PFSK-1 (cell line): ENCODE data around the gene ATP10D.

Experiments used
- FOXP2 ChIP-seq: optimal IDR thresholded peaks from 2 replicates; pipeline ENCODE3; 2011; ENCODE audit warnings: borderline replicate concordance, control low read depth, inconsistent platforms; ENCODE audit not compliant: insufficient read depth; ENCODE audit errors: extremely low read length, extremely low read depth
- POLR2AphosphoS5 ChIP-seq: IDR thresholded peaks from 2 replicates; pipeline ENCODE4 v1.6.1; 2012; ENCODE audit warnings: low read depth, mild to moderate bottlenecking, control low read depth, low read length, moderate library complexity
- REST ChIP-seq, 2 experiments: IDR thresholded peaks; 2 replicates each; pipeline versions ENCODE4 v1.6.1 to v1.8.0; 2011 to 2012; ENCODE audit warnings: low read depth in 2 of 2, low read length in 2 of 2, control low read depth in 1 of 2, inconsistent platforms in 1 of 2, mild to moderate bottlenecking in 1 of 2, moderate library complexity in 1 of 2; ENCODE audit not compliant: insufficient read depth in 1 of 2
- SIN3A ChIP-seq: IDR thresholded peaks from 2 replicates; pipeline ENCODE4 v1.6.1; 2012; ENCODE audit warnings: mild to moderate bottlenecking, low read length, moderate library complexity, borderline replicate concordance; ENCODE audit not compliant: insufficient read depth
- TAF1 ChIP-seq: IDR thresholded peaks from 2 replicates; pipeline ENCODE4 v1.6.1; 2012; ENCODE audit warnings: low read length, control low read depth, borderline replicate concordance; ENCODE audit not compliant: insufficient read depth

Gene ATP10D

GRCh38 chr4:47570816-47571215, 85.7 kb downstream of the ATP10D start:
- TF ChIP-seq POLR2AphosphoS5, result no peak
- TF ChIP-seq SIN3A, result no peak
- no peak for TF ChIP-seq FOXP2
- TF ChIP-seq REST (IDR thresholded peaks at IDR 0.05; ENCODE audit: insufficient read depth in 1 of 2, low read depth in 2 of 2, low read length in 2 of 2), result no peak
- TF ChIP-seq TAF1, result no peak

GRCh38 chr4:47572981-47573380, 87.9 kb downstream of the ATP10D start:
- TF ChIP-seq TAF1 (no peak), POLR2AphosphoS5 (no peak), FOXP2 (no peak), REST (IDR thresholded peaks at IDR 0.05; ENCODE audit: insufficient read depth in 1 of 2, low read depth in 2 of 2, low read length in 2 of 2) (no peak), SIN3A (no peak)

- TF ChIP-seq REST (IDR thresholded peaks at IDR 0.05; ENCODE audit: insufficient read depth in 1 of 2, low read depth in 2 of 2, low read length in 2 of 2) (no peak), FOXP2 (no peak), POLR2AphosphoS5 (no peak), SIN3A (no peak), TAF1 (no peak)
These were observed 92.9 kb downstream of the ATP10D start for GRCh38 chr4:47577779-47578553.

- TF ChIP-seq POLR2AphosphoS5 (no peak), FOXP2 (no peak), REST (IDR thresholded peaks at IDR 0.05; ENCODE audit: insufficient read depth in 1 of 2, low read depth in 2 of 2, low read length in 2 of 2) (no peak), TAF1 (no peak), SIN3A (no peak)
These were observed 94.2 kb downstream of the ATP10D start for GRCh38 chr4:47579235-47579634.
